ENCODE results near the gene NCOA5. TPM values are rescaled to one million over a fixed set of nuclear protein-coding genes. Genes with fewer than 3 reads are reported as not detected.

Gene NCOA5
- total and polyA plus RNA-seq, 3 experiments from 2014 or later: 28.7 to 36.9 (median 34.9) TPM

DNA sequence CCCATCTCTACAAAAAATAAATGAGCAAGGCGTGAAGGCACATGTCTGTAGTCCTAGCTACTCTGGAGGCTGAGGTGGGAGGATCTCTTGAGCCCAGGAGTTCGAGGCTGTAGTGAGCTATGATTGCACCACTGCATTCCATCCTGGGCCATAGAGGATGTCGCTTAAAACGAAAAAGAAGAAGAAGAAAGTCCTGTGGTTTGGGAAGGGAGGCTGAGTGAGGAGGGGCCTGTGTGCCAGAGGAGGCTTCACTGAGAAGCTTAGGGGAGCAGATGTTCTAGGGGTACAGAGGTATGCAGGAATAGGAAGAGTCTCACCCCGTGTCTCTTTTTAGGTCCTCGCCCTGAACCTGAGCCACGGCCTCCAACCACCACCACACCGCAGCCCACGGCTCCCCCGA lies 76.8 kb downstream of the NCOA5 start:
- DNase-seq: no peak
- Mint-ChIP-seq H3K27ac (peak overlapping the region in 7 of 8 donors; percentile 36 to 75 (median 47)), H3K27me3 (peaks cover 41 to 79% of the 10 kb centered on the region in 2 donors), H3K4me1 (peaks cover 47 to 64% (median 47%) of the 10 kb centered on the region in 3 donors), H3K4me3 (peak overlapping the region in 5 of 7 donors; percentile 30 to 65 (median 41)), H3K9me3 (peaks cover 0 to 5% (median 0%) of the 10 kb centered on the region in 5 donors), H3K36me3 (peaks cover 0 to 2% (median 0%) of the 10 kb centered on the region in 3 donors)
- Histone ChIP-seq H3K27me3 (ENCODE audit: insufficient read depth, low read length, poor library complexity, severe bottlenecking) (peaks cover 52% of the 10 kb centered on the region), H3K27ac (ENCODE audit: low read depth, low read length) (no peak overlapping the region), H3K36me3 (ENCODE audit: insufficient read depth, low read length) (no peaks in the 10 kb centered on the region), H3K4me1 (ENCODE audit: insufficient read depth, low read length) (peaks cover 50% of the 10 kb centered on the region), H3K9me3 (ENCODE audit: low read length) (no peaks in the 10 kb centered on the region), H3K4me3 (ENCODE audit: low read length) (no peak overlapping the region)
- POLR2A ChIA-PET: interaction anchor here (1.3 kb wide), 1 partner anchor 26 kb away, joined by 3 read pairs; no protein-coding TSS in a partner anchor
- CTCF ChIA-PET: interaction anchor here (0.9 to 3.4 kb wide), 18 partner anchors 9 to 214 kb away, joined by 3 to 35 read pairs (median 6); partner anchors contain the start of gene ZNF335

- peaks cover 55% of the 10 kb centered on the region for H3K4me1 ChIP-seq (ENCODE audit: insufficient read depth, low read length)
- H3K4me3 Mint-ChIP-seq: peak overlapping the region; percentile 25 to 79 (median 52)
- H3K36me3 Mint-ChIP-seq: peaks cover 0 to 2% (median 0%) of the 10 kb centered on the region in 3 donors
- H3K4me3 ChIP-seq (ENCODE audit: low read length): no peak overlapping the region
- H3K27me3 ChIP-seq (ENCODE audit: insufficient read depth, low read length, poor library complexity, severe bottlenecking): peaks cover 52% of the 10 kb centered on the region
- peak overlapping the region in 7 of 8 donors; percentile 46 to 95 (median 77) for H3K27ac Mint-ChIP-seq
- peaks cover 0 to 5% (median 0%) of the 10 kb centered on the region in 5 donors for H3K9me3 Mint-ChIP-seq
- ChIA-PET CTCF (interaction anchor here (0.8 to 3.4 kb wide), 3 partner anchors 7 to 25 kb away, joined by 3 to 26 read pairs (median 21); no protein-coding TSS in a partner anchor), POLR2A (no interaction called here)
- H3K4me1 Mint-ChIP-seq: peaks cover 52 to 71% (median 55%) of the 10 kb centered on the region in 3 donors
- no peak overlapping the region for H3K27ac ChIP-seq (ENCODE audit: low read depth, low read length)
- peak in 2 of 5 donors; percentile 17 to 52 for DNase-seq
- H3K27me3 Mint-ChIP-seq: peaks cover 42 to 75% of the 10 kb centered on the region in 2 donors
- no peaks in the 10 kb centered on the region for H3K36me3 ChIP-seq (ENCODE audit: insufficient read depth, low read length)
- no peaks in the 10 kb centered on the region for H3K9me3 ChIP-seq (ENCODE audit: low read length)
Observed at GRCh38 chr20:46011631-46012482, 77.9 kb downstream of the NCOA5 start.

Other genes with a start within 250 kb of the NCOA5 start
- 10 to 100 TPM; 27.1 to 27.3 TPM for gene ACOT8, start 232.6 kb downstream of the NCOA5 start, total RNA-seq
- gene ACOT8, start 232.6 kb downstream of the NCOA5 start, polyA plus RNA-seq: 41.0 TPM
- 1 to 10 TPM; 5.9 to 6.5 TPM for gene ZSWIM3, start 232.3 kb downstream of the NCOA5 start, total RNA-seq
- 2.0 TPM for gene ZSWIM3, start 232.3 kb downstream of the NCOA5 start, polyA plus RNA-seq
- gene ZSWIM1, start 208.7 kb downstream of the NCOA5 start, total RNA-seq: 10 to 100 TPM; 12.3 TPM
- gene ZSWIM1, start 208.7 kb downstream of the NCOA5 start, polyA plus RNA-seq: 2.1 TPM
- 1 to 10 TPM in 1 of 2 experiments, under 1 TPM in 1; 0.98 to 1.9 TPM for gene SPATA25, start 202.3 kb downstream of the NCOA5 start, total RNA-seq
- gene SPATA25, start 202.3 kb downstream of the NCOA5 start, polyA plus RNA-seq: not detected
- 1 to 10 TPM; 2.7 to 2.8 TPM for gene NEURL2, start 198.8 kb downstream of the NCOA5 start, total RNA-seq
- 0.94 TPM for gene NEURL2, start 198.8 kb downstream of the NCOA5 start, polyA plus RNA-seq
- 10 to 100 TPM; 81.1 to 82.1 TPM for gene CTSA, start 198.6 kb downstream of the NCOA5 start, total RNA-seq
- 219 TPM for gene CTSA, start 198.6 kb downstream of the NCOA5 start, polyA plus RNA-seq
- gene PLTP, start 177.8 kb downstream of the NCOA5 start, total RNA-seq: 1 to 10 TPM; 2.5 to 3.2 TPM
- gene PLTP, start 177.8 kb downstream of the NCOA5 start, polyA plus RNA-seq: 0.45 TPM
- 10 to 100 TPM; 33.6 to 34.1 TPM for gene PCIF1, start 155.3 kb downstream of the NCOA5 start, total RNA-seq
- 88.0 TPM for gene PCIF1, start 155.3 kb downstream of the NCOA5 start, polyA plus RNA-seq
- 10 to 100 TPM; 37.5 to 38.3 TPM for gene ZNF335, start 117.8 kb downstream of the NCOA5 start, total RNA-seq
- gene ZNF335, start 117.8 kb downstream of the NCOA5 start, polyA plus RNA-seq: 14.6 TPM
- gene MMP9, start 81.1 kb downstream of the NCOA5 start, total RNA-seq: 1 to 10 TPM; 3.9 to 5.0 TPM
- not detected for gene MMP9, start 81.1 kb downstream of the NCOA5 start, polyA plus RNA-seq
- not detected for gene SLC12A5, start 60.7 kb downstream of the NCOA5 start, total RNA-seq
- not detected for gene SLC12A5, start 60.7 kb downstream of the NCOA5 start, polyA plus RNA-seq
- 1 to 10 TPM; 3.5 to 4.1 TPM for gene CD40, start 28.4 kb upstream of the NCOA5 start, total RNA-seq
- gene CD40, start 28.4 kb upstream of the NCOA5 start, polyA plus RNA-seq: 2.8 TPM
- not detected for gene CDH22, start 218.5 kb upstream of the NCOA5 start, total RNA-seq
- gene CDH22, start 218.5 kb upstream of the NCOA5 start, polyA plus RNA-seq: not detected

Measured in CD8-positive, alpha-beta memory T cell (primary cell).